NCI-H2107 treated with DMSO at 0.1 percent for 48 hours (cell line): ENCODE measurements around the gene USH2A.

ENCODE experiments used
- DNase-seq: peaks from one replicate; lab custom pipeline; 2025; ENCODE audit not compliant: unreplicated experiment; lab: John Stamatoyannopoulos, UW

USH2A gene

DNA sequence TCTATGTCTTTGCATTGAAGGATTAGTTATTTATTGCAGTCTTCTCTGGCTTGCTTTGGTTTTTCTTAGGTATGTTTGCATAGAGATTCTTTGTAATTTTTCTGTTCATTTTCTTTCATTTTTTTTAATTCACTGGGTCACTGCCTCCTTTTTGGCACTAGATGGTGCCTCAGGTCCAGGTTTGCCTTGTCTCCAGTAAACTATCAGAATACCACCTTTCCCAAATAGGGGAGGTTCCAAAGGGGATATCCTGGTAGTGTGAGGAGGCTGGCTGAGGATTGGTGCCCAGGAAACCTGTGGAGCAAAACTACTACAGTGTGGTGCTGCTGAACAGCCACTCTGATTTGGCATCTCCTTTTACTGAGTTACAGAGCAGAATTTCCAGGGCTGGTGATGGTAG, 599.0 kb downstream of the USH2A start:
- DNase-seq: no peak

DNA sequence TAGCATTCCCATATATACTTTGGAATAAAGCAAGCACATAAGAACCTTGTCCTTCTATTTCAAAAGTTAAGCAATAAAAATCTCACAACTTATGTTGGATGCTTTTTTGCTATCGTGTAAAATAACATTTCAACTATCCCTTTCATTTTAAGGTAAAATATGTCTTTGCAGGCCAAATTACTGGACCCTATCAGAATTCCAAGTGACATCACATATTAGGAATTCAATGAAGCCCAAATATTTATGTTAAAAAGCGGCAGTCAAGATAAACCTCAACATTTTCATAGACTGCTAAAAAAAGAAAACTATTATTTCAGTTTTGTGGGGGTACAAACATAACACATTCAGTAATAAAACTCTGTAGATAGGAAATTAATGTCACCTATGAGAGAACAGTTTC, 604.1 kb downstream of the USH2A start:
- DNase-seq: no peak

DNA sequence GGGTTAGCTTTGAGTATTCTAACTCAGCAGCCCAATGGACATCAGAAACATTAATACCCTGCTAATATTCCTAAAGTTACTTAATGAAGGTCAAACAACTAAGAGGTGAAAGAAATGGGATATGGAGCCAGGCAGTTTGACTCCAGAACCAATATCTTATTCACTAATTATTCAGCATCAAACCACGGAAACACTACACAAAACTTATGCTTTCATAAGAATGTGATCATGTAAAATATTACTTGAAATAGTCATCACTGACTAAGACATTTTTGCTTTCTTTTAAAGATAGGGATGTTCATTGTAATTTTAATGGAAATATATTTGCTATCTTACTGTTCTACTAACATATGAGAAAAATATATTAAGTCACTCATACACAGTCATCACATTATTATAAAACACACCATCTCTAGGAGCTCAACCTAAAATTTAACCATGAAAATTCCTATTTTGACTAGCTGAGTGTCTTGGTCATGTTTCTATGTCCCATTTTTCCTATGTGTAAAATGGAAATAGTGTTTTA, 615.3 kb downstream of the USH2A start:
- DNase-seq: no peak

DNA sequence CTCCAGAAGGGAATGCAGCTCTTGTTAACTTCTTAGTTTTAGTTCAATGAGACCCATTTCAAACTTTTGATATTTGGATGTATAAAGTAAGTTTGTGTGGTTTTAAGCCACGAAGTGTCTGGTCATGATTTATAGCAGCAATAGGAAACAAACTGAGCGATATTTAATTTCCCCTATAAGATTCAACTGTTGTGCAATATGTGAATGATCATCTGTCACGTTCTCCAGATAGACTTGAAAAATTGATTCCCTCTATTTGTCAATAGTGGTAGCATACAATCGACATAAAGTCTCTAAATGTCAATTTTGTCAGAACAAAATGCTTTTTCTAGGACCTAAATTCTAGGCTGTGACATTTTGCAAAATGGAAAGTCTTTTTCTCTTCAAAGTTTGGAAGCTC, 616.0 kb downstream of the USH2A start:
- no peak for DNase-seq

DNA sequence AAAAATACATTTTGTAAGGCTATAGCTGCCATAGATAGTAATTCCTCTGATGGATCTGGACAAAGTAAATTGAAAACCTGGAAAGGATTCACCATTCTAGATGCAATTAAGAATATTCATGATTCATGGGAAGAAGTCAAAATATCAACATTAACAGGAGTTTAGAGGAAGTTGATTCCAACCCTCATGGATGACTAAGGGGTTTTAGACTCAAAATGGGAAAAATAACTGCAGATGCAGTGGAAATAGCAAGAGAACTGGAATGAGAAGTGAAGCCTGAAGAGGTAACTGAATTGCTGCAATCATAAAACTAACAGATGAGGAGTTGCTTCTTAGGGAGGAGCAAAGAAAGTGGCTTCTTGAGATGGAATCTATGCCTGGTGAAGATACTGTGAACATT, 625.4 kb downstream of the USH2A start:
- DNase-seq: no peak

DNA sequence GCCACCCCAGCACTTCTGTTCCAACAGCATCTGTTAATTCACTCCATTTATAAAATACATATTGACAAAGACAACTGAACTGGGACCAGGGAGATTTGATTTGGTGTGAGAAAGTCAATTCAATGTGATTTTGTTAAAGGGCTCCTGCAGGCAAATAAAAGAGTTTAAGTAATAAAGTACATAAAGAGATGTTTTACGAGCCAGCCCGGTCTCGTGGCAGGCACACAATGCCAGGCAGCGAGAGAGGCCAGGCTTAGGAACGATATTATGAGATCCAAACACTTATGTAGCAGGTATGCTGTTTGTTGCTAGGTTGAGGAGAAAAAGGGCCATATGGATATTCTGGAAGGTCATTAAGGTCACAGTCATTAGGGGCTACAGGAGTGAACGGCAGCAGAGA, 629.1 kb downstream of the USH2A start:
- DNase-seq: peak; percentile 76

DNA sequence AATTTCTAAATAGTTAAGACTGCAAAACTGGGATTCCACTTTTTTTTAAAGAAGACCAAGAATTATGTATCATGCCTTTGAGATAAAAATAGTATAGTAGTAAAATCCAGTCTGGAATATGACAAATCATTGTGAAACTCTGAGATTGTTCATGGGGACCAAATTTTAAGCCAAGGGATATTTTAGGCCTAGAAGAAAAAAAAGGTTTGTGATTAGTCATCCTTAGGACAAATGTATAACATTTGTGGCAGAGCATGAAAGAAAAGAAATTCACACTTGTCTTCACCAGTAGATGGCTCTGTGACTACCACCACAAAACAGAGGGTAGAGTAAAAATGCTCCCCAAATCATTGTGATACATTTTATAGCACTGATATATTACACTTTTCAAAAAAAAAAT, 630.1 kb downstream of the USH2A start:
- DNase-seq: peak; percentile 43

DNA sequence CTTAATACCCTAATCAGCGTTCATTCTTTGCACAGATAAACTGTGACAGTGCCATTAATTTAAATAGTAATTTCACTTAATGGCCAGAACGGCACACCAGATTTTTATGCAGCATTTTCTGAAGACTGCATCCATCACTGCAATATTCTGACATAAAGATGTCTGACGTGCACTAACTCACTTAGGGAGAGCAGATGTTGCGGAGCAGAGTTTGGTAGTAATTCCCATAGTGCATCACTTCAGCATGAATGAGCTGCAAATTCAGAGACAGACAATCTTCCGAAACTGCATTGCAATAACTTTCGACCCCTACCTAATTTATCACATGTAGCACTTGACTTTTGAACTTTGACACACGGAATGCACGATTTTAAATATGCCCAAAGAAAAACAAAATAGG, 630.8 kb downstream of the USH2A start:
- no peak for DNase-seq

DNA sequence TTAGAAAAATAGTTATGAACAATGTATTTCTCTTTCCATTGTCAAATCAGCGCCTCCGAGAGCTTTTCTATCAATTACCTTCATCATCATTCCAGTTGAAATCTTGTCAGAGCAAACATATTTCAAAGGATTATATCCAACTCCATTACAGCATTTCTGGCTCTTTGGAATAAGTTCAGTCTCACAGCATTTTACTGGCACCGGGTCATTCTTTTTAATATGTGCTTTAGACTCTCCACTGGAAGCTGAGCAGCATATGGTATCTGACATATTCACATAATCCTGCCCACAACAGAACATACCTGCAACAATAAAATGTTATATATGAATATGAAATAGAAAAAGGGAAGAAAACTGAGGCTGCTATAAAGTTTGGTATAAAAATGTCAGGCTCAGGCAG, 633.3 kb downstream of the USH2A start:
- DNase-seq: no peak

DNA sequence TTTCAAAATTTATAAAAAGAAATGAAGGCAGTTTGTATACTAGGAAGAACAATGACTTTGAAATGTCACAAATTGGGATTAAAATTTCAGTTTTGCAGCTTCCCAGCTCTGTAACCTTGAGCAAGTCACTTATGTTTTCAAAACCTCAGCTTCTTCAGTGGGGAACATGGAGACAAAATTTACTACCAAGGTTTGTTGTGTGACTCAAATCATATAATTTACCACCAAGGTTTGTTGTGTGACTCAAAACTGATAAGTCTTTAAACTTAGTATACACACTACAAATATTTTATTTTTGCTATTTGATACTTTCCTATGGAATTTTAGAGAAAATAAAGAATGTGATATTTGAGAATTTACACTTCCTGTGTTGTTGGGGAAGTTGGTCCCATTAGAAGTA, 636.3 kb downstream of the USH2A start:
- no peak for DNase-seq

DNA sequence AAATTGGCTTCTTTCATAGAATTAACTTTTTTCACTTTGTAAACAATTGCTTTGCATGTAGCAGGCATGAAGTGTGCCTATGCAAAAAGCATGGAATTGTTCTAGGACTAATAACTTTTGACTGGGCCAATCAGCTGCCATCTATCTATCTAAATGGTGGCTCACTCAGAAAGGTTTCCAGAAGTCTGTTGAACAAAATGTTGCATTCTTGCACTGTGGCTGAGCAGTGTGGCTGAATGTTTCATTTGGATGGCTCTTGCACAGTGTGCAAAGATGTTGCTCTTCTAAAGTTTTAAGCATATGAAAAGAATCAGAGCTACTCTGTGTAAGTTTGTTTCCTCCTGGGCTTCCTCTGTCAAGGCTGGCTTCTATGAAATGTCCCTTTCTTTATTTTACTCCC, 642.6 kb downstream of the USH2A start:
- no peak for DNase-seq

DNA sequence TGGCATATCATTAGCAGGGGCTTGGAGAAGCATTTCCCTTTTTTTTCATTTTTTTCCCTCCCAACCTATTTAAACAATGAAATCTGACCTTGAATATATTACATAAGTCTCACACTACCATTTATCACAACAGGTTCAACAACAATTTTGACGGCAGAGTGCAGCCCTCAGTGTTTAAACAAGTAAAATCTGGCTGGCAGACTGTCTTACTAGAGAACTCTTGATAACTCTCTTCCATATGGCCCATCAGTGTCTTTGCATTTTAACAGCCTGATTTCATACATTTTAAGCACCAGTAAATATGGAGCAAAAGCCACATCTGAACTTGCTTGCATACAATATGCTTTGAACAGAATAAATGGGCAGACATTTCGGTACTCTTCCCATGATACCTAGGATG, 643.1 kb downstream of the USH2A start:
- no peak for DNase-seq

DNA sequence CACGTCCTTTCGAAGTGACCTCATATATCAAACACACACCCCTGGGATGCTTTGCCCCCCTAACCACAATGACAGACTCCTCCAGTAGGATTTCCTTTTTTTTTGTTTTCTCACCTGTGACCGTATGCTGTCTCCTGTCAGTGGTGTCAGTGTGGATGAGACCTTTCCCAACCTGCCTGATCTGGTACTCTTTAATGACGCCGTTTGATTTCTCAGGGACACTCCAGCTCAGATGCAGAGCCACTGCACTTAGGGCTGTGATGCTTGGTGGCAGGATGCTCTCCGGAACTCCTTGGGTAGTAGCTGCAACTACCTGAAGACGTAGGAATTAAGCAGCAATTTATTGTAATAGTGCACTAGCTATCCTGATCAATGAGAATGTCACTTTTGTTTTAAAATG, 643.5 kb downstream of the USH2A start:
- no peak for DNase-seq

DNA sequence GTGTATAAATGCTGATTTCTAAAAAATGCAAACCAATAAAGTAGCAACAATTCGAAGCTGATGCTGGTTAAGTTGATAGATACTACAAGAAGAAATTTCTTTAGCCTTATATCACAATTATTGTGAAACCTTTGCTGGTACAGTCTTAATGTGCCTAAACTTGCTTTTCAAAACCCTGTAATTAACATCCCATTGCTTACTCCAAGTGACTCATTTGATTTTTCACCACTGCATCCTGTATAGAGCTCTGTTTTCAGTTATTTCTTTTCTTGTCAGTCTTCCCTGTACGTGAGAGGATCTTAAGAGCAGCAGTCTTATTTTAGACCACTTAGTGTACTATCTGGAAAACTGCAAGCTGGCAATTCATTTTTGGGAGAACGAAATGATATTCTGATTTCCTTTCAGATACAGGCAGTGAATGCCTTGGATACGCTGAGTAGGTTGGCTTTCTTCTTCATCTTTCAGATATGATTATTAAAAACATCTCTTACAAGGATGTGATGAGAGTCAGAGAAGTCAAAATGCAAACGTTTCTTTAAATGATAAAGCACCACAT, 645.8 kb downstream of the USH2A start:
- no peak for DNase-seq

DNA sequence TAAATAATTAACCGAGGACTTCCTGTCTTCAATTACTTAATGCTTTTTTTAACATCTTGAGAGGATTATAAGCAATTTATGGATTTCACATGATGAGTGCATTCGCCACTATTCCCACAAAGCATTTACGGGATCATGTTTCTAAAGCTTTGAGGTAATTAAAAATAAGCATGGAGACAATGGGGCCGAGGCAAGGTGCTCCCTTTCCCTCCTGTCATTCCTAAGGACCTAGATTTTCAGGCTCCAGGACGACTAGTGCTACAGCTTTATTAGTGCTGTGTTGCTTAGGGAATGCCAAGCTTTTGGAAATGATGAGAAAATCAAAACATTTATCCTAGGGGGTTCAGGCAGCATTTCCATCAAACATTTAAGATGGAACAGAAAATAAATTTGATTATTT, 646.9 kb downstream of the USH2A start:
- DNase-seq: no peak

DNA sequence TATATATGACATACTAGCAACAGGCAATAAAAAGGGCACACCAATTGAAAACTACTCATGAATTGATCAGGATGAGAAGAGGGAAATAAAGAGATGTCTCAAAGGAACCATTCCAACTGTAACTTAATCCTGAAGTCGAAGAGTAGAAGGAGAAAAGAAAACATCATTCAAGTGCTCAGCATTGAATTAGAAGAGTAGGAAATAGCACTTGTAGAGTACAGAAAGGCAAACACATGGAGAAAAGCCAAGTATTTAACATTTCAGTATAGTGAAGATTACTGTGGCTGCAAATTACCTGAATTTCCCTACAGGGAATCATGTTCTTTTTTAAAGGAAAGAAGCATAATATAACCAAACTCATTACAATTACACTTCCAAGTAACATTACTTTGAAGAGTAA, 651.1 kb downstream of the USH2A start:
- peak; percentile 84 for DNase-seq

DNA sequence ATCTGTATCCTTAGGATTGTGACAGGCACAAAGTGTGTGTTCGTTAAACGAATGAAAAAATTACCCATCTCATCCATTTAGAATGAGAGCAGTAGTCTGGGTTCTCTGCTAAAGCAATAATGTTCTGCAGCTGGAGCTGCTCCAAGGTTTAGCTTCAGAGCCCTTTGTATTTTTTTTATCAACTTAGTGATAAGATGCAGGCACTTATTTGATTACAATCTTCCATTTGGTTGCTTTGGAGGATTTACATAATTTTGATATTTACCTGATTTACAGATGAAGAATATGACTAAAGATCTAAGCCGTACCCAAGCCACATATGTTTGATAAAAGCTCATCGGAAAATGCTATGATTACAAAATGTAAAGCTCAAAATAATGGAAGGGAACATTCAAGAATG, 654.9 kb downstream of the USH2A start:
- DNase-seq: no peak

DNA sequence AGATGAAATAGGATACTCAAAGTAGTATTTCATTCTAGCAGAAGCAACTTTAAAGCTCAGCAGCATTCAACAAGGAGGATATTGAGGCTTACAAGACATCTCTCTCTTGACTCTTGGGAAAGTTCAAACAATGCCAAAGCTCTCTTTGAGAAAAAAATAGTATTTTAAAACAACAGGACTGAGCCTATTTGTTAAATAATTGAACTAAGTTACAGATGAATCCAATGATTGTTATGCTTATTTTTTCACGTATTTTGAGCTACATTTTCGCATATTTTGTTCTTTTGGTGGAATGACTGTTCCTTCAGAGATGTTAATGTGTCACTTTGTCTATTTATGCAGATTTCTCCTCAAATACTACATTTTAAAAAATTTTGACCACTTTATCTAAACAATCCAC, 655.5 kb downstream of the USH2A start:
- DNase-seq: no peak

DNA sequence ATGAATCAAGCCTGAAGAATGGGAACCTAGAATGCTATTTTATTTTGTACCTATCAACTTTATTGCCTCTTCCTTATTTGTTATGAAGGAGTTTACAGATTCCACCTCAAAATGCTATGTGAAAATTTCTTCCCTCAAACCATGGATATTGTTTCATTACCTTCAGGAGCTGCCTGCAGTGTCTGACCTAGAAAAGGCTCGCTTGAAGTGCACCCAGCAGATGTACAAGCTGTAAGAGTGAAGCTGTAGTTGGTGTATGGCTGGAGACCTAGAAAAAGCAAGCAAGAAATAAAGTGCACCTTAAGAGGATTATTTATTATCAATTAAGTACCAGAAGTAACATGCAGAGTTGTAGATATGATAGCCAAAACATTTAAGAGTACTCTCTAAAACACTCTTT, 656.7 kb downstream of the USH2A start:
- DNase-seq: no peak

DNA sequence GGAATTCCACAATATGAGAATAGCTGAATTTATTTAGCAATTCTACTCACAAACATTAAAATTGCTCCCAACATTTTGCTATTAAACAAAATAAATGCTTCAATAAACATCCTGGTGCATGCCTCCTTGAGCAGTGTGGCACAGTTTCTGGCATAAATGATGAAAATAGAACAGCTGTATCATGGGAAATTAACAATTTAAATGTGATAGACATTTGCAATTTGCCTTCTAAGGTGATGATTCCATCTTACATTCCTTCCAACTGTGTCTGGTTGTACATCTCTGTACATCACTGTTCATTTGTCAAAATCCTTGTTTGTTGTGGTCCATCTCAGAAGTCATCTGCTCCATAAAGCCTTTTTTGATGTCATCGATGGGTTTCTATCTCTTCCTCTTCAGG, 657.4 kb downstream of the USH2A start:
- no peak for DNase-seq

DNA sequence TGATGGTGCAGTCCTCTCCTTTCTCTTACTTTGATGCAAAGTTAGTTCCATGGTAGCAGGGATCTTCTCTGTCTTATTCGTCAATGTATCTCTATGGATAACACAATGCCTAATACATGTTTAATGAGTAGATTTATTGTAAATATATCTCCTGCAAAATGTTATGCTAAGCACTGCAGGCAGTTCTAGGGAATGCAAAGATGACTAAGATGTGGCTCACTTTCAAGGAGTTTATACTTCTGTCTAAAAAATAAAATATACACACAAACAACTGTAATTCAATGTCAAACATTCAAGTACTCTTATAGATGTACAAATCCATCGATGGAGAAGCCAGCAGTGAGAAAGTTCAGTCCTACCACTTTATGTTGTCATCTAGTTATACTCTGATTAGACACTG, 661.8 kb downstream of the USH2A start:
- no peak for DNase-seq

DNA sequence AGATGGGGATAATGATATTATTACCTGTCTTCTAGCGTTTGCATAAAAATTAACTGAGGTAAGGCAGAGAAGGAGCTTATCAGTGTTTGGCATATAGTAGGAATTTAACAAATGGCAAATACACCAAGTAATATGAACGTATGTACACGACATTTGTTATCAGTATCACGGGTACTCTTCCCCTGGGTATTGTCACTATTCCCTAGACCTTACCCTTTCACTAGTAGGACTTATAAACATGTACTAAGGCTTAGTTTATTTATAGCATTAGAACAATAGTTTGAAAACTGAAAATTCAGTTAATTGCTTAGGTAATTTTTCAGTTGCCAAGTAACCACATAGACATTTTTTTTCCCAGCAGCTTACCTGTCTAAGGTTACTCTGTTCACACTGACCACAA, 669.1 kb downstream of the USH2A start:
- no peak for DNase-seq

DNA sequence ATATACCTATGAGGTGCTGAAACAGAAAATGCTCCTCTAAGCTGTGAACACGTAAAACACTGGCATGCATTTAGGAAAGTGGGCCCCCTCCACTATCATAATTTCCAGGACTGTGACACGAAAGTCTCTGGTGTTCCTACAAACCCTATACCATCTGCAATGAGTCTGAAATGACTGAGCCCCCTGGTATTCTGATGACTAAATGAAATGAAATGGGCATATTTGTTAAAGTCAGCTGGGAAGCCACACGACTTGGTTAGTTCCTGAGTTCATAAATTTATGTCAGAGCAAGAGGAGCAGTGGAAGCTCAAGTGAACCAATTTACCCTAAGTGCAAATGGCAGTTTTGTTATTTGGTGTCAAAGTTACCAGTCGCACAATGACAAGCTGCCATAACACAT, 673.8 kb downstream of the USH2A start:
- no peak for DNase-seq

DNA sequence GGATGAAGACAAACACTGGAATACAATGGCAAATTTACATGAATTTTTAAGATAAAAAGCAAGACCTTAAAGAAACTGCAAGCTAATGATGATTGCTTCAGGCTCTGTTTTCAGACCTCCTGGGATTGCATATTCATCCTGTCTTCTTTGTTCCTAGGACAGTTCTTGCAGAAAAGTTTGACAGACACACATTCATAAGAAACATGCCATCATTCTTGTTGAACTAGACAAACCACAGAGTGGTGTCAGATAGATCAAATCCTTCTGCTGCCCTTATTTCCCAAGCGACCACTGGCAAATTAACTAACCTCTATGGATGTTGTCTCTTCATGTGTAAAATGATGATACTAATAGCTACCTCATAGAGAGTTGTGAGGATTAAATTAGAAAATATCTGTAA, 674.8 kb downstream of the USH2A start:
- DNase-seq: no peak
